ENCODE measurements around the gene TASOR.
"Not testable (repeated sequence)": the region's sequence is repeated elsewhere in the genome, so short reads cannot be mapped to it uniquely, and the experiment has no call there.

Gene TASOR

GRCh38 chr3:56683122-56683817 lies at the start of gene TASOR:
Gene TASOR, minus strand, starts transcription at chr3:56683265. Its CDS starts 259 bp downstream, at chr3:56683006.
- peak; percentile 46 for DNase-seq

GRCh38 chr3:56732109-56732508 lies 49.0 kb upstream of the TASOR start:
- DNase-seq: no peak

GRCh38 chr3:56725175-56725574 lies 42.1 kb upstream of the TASOR start:
- DNase-seq: no peak

GRCh38 chr3:56724676-56725075 lies 41.6 kb upstream of the TASOR start:
- DNase-seq: no peak

GRCh38 chr3:56720849-56721248 lies 37.8 kb upstream of the TASOR start:
- no peak for DNase-seq

GRCh38 chr3:56718809-56719208 lies 35.7 kb upstream of the TASOR start:
- not testable (repeated sequence) for DNase-seq

- no peak for DNase-seq
Measured at GRCh38 chr3:56711344-56711743, 28.3 kb upstream of the TASOR start.

- not testable (repeated sequence) for DNase-seq
Measured at GRCh38 chr3:56707412-56707811, 24.3 kb upstream of the TASOR start.

- no peak for DNase-seq
Measured at GRCh38 chr3:56706629-56707028, 23.6 kb upstream of the TASOR start.

- no peak for DNase-seq
Measured at GRCh38 chr3:56704706-56705105, 21.6 kb upstream of the TASOR start.

- DNase-seq: peak; percentile 14
Measured at GRCh38 chr3:56702490-56703315, 19.6 kb upstream of the TASOR start.

- DNase-seq: no peak
Measured at GRCh38 chr3:56700151-56700550, 17.1 kb upstream of the TASOR start.

GRCh38 chr3:56694867-56695683 lies 12.0 kb upstream of the TASOR start:
- DNase-seq: no peak

- DNase-seq: no peak
Measured at GRCh38 chr3:56693750-56694149, 10.7 kb upstream of the TASOR start.

- DNase-seq: not testable (repeated sequence)
Measured at GRCh38 chr3:56692520-56693433, 9.7 kb upstream of the TASOR start.

- DNase-seq: not testable (repeated sequence)
Measured at GRCh38 chr3:56692001-56692365, 8.9 kb upstream of the TASOR start.

- DNase-seq: no peak
Measured at GRCh38 chr3:56691165-56692000, 8.3 kb upstream of the TASOR start.

GRCh38 chr3:56689303-56689702 lies 6.2 kb upstream of the TASOR start:
- no peak for DNase-seq

- DNase-seq: no peak
Measured at GRCh38 chr3:56688191-56688590, 5.1 kb upstream of the TASOR start.

- no peak for DNase-seq
Measured at GRCh38 chr3:56684029-56684428, 964 bp upstream of the TASOR start.

- DNase-seq: peak; percentile 30
Measured at GRCh38 chr3:56682462-56683121, 473 bp downstream of the TASOR start.
